Neutrophil (primary cell): Measurements from ENCODE around the gene THAP3.

ENCODE experiments used
- H3K27ac ChIP-seq: fragments of 200-600 bp; sonication (generic); 2 replicates; pipeline ENCODE4 v1.5.1; 2016; ENCODE audit warnings: mild to moderate bottlenecking, moderate library complexity
- H3K27me3 ChIP-seq: fragments of 200-600 bp; sonication (generic); 2 replicates; pipeline ENCODE4 v1.6.0; 2016; ENCODE audit warnings: mild to moderate bottlenecking
- H3K36me3 ChIP-seq: fragments of 200-600 bp; sonication (generic); 2 replicates; pipeline ENCODE4 v1.5.1; 2017
- H3K4me1 ChIP-seq, 2 experiments: fragments of 200-600 bp in 1 of 2; sonication (generic) in 1 of 2; 1 replicate in 1 of 2; 2 replicates in 1 of 2; pipeline versions ENCODE4 v1.5.1 to v1.6.1; 2013 to 2016; ENCODE audit warnings: low read depth in 1 of 2, low read length in 1 of 2, mild to moderate bottlenecking in 1 of 2, moderate library complexity in 1 of 2; ENCODE audit not compliant: control insufficient read depth in 1 of 2, insufficient read depth in 1 of 2
- H3K4me3 ChIP-seq, 2 experiments: fragments of 200-600 bp in 1 of 2; sonication (generic) in 1 of 2; 1 replicate in 1 of 2; 2 replicates in 1 of 2; pipeline ENCODE4 v1.5.1; 2013 to 2016; ENCODE audit warnings: low read depth in 1 of 2, low read length in 1 of 2, mild to moderate bottlenecking in 1 of 2, moderate library complexity in 1 of 2
- H3K9me3 ChIP-seq: fragments of 200-600 bp; sonication (generic); 2 replicates; pipeline ENCODE4 v1.5.1; 2016
- TF ChIP-seq, protein P1 (sequence below): fragments of 200-600 bp; sonication (generic); IDR thresholded peaks from 2 replicates; pipeline ENCODE4 v1.5.1; 2016; ENCODE audit warnings: antibody characterized with exemption

The THAP3 gene

DNA sequence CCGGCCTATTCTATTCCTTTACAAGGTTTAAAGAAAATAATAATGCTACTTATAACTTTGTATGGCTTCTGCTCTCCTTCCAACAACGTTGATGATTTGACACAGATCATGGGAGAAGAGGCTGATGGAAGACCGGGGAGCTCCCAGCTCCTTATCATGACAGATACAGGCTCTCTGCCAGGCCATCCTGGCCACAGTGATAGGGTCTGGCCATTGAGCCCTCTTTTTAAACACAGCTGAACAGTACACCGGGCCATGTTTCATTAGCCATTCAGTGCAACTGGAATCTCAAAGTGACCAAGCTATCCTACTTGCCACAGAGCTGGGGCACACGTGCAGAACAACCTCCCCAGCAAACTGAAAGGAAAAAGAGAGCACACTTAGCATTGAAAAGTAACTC, 42.0 kb downstream of the THAP3 start:
- TF ChIP-seq, protein P1, sequence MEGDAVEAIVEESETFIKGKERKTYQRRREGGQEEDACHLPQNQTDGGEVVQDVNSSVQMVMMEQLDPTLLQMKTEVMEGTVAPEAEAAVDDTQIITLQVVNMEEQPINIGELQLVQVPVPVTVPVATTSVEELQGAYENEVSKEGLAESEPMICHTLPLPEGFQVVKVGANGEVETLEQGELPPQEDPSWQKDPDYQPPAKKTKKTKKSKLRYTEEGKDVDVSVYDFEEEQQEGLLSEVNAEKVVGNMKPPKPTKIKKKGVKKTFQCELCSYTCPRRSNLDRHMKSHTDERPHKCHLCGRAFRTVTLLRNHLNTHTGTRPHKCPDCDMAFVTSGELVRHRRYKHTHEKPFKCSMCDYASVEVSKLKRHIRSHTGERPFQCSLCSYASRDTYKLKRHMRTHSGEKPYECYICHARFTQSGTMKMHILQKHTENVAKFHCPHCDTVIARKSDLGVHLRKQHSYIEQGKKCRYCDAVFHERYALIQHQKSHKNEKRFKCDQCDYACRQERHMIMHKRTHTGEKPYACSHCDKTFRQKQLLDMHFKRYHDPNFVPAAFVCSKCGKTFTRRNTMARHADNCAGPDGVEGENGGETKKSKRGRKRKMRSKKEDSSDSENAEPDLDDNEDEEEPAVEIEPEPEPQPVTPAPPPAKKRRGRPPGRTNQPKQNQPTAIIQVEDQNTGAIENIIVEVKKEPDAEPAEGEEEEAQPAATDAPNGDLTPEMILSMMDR, result no peak
- H3K4me1 ChIP-seq, result no peaks in the 10 kb centered on the region
- H3K36me3 ChIP-seq, result peaks cover 21% of the 10 kb centered on the region

DNA sequence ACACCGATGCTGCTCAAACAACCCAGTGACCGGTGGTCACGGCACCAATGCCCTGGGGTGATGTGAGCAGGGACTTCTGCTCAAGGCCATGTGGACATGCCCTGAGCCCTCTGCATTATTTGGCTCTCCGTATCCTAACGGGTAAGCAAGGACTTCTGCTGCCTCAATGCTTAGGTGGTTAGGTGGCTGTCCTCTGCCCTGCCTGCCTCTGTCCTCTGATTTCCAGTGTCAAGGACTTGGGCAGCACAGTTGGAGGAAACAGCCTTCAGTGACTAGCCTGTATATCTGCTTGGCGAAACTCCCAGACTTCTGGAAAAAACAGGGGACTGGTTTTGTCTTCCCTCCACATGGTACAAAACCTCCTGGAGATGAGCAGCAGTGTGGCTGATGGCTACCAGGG, 42.5 kb downstream of the THAP3 start:
- Histone ChIP-seq H3K27me3 (no peaks in the 10 kb centered on the region), H3K4me3 (no peak overlapping the region), H3K4me1 (no peaks in the 10 kb centered on the region), H3K9me3 (no peaks in the 10 kb centered on the region), H3K36me3 (peaks cover 21% of the 10 kb centered on the region), H3K27ac (no peak overlapping the region)
- TF ChIP-seq, protein P1, result no peak

More for the DNA sequence above, 42.0 kb downstream of the THAP3 start:
- Histone ChIP-seq H3K27me3 (no peaks in the 10 kb centered on the region), H3K27ac (no peak overlapping the region), H3K4me3 (no peak overlapping the region), H3K9me3 (no peaks in the 10 kb centered on the region)

DNA sequence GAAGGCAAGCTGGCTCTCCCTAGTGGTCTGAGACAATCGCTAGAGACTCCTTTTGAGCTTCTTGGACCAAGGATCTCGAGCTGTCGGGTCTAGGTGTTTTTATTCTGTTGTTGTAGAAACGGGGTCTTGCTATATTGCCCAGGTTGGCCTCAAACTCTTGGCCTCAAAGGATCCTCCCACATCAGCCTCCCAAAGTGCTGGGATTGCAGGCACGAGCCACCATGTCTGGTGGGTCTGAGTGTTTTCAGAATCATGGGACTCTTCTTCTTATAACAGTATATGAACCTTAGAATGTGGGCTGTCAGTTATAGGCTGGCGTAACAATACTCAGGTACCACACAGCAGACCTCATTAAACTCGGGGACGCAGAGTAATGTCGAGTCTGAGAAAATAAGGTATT, 43.8 kb downstream of the THAP3 start:
- Histone ChIP-seq H3K4me3 (no peak overlapping the region), H3K9me3 (no peaks in the 10 kb centered on the region), H3K36me3 (peaks cover 21% of the 10 kb centered on the region), H3K4me1 (no peaks in the 10 kb centered on the region), H3K27me3 (no peaks in the 10 kb centered on the region), H3K27ac (no peak overlapping the region)
- TF ChIP-seq, protein P1, result no peak

DNA sequence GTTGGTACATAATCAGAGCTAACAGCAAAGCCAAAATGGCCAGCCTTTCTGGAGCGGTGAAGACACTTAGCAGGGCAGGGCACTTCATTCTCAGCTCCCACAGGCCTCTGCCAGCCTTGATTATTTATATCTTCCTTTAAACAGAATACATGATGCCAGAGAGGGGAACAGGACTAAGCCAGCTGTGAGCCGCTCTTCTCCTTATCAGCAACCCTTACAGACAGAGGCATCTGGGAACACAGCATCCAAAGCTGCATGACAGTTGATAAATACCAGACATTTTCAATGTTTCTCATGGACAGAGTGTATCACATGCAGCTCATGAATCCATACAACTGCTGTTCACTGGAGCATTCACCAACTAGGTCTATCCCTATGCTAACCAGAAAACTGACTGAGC, 47.9 kb downstream of the THAP3 start:
- H3K27me3 ChIP-seq, result no peaks in the 10 kb centered on the region
- H3K4me1 ChIP-seq, result no peaks in the 10 kb centered on the region
- no peak overlapping the region for H3K4me3 ChIP-seq
- no peaks in the 10 kb centered on the region for H3K9me3 ChIP-seq
- TF ChIP-seq, protein P1, result no peak
- peaks cover 14% of the 10 kb centered on the region for H3K36me3 ChIP-seq
- no peak overlapping the region for H3K27ac ChIP-seq

DNA sequence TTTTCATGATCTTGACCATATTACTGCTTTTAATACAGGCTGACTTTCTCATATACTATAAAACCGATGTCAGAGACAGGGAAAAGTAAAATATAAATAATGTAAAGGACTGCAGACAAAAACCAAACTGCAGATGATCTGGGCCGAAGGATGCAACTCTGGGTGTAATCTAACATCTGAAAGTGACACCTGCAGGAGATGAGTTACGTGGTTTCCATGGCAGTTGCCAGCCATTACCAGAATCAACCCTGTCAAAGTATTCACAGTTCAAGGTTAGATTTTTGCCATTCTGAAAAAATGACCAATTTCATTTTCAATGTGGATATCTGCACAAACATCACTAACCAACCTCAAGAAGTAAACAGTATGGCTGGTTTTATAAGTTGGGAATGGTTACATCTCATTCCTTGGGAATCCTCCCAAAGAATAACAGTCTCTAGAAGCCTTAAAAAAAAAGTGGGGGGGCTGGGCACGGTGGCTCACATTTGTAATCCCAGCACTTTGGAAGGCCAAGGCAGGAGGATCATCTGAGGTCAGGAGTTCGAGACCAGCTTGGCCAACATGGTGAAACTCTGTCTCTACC, 49.2 kb downstream of the THAP3 start:
- TF ChIP-seq, protein P1, result no peak
- H3K9me3 ChIP-seq, result no peaks in the 10 kb centered on the region
- H3K36me3 ChIP-seq, result peaks cover 21% of the 10 kb centered on the region
- no peaks in the 10 kb centered on the region for H3K27me3 ChIP-seq
- H3K4me1 ChIP-seq, result no peaks in the 10 kb centered on the region
- no peak overlapping the region for H3K4me3 ChIP-seq
- no peak overlapping the region for H3K27ac ChIP-seq

DNA sequence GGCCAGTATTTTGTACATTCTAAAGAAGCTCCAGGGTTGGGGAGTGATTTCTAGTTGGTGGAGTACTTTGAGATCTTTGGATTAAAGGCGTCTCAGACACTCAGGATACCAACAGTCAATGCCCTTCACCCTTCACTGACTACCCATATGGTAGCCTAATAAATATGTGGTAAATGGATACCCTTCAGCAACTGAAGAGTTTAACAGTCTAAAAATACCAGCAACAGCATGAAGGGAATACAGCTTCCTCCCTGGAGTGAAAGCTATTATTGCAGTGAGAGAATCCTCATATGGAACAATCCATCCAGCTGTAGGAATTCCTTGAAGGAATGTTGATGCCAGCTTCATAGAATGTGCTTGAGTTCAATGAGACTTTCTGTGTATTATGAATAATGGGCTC, 50.1 kb downstream of the THAP3 start:
- no peaks in the 10 kb centered on the region for H3K9me3 ChIP-seq
- TF ChIP-seq, protein P1, result no peak
- peaks cover 28% of the 10 kb centered on the region for H3K36me3 ChIP-seq
- H3K4me1 ChIP-seq, result no peaks in the 10 kb centered on the region
- no peak overlapping the region for H3K4me3 ChIP-seq
- H3K27ac ChIP-seq, result no peak overlapping the region
- no peaks in the 10 kb centered on the region for H3K27me3 ChIP-seq
